Posterior cingulate gyrus (tissue), 11 donors: ENCODE data around the gene INAFM2.

Source experiments
- DNase-seq, 10 donors: peaks; one replicate each; pipeline versions ENCODE4 v3.0.0 to v3.0.0-alpha.2; 2020 to 2021; ENCODE audit warnings: mixed read lengths in 3 of 10
- intact Hi-C: fragments of 100-400 bp; cut with DNase I; formaldehyde crosslinking; loops from one replicate; pipeline ENCODE4 v1.15.1; 2023

Gene INAFM2

DNA sequence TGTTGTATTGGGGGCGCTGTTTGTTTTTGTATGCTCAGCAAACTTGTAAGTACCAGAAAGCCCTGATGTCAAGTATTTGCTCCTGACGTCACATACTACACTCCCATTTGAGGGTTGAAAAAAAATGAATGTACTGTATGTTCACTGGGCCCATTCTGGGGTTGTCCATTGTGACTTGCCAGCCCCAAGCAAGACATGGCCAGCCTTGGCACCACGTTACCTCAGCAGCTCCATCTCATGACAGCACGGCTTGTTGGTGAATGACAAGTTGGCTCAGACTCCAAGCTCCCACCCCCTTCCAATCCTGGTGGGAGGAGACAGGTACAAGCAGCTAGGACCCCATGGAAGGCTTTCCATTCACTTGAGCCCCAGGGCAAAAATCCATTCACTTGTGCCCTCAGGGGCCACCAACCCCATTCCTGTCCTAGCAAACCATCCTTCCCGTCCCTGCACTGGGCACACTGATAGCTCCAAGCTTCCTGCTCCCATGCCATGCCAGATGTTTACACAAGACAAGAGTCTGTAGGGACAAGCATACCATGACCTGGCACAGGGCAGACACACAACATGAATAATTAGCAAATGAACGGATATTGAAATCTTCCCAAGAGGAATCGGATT lies 28.9 kb downstream of the INAFM2 start:
- DNase-seq: no peak
- intact Hi-C loops: no loop called here

DNA sequence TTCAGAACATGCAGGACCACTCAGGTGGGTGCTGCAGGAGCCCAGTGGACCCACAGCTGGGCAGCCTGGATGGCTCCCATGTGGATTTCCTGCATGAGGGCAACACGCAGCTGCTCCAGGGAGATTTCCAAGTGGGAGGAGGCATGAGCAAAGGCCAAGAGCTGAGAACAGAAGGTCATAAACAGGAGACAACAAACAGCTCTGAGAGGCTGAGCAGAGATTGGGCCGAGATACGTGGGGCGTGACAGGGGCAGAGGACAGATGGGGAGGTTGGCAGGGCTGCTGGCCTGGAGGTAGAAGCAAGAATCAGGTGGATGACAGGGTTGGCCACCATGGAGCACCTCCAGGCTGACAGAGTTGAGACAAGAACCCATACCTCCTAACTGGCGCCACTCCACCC lies 30.2 kb downstream of the INAFM2 start:
- DNase-seq: peak in 2 of 10 donors; percentile 37 to 65
- intact Hi-C loops: no loop called here

DNA sequence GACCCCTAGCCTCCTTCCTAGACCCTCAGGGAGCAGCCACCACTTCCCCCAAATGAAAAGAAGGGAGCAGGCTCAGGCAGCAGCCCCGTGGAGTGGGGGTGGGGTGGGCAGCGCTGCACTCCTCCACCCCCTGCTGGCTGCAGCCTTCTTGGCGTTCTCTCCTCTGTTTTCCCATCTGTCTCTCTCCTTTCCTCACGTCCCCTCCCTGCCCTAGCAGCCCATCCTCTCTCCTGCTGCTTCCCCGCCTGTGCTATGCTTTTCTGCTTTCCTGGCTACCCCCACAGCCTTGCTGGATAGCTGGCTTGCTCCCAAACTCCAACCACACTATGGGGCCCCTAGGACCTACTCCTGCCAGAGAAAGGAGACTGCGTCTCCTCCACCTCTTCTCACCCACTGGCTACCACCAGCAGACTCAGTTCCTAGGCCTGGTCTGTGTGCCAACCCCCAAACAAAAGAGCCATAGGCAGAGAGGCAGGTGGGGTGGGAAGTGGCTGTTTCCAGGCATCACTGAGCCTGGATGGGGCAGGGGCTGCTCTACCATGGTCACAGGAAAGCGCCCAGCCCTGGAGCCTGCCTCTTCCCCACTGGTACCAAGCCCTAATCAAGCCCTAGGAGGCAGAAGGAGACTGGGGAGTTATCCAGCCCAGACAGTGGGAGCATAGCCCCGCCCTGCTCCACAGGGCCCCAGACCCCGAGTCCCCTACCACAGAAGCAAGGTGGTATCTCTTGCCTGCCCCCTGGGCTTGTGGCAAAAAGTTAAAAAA lies 31.1 kb downstream of the INAFM2 start:
- intact Hi-C loops: no loop called here
- DNase-seq: peak in 8 of 10 donors; percentile 53 to 94 (median 66)

DNA sequence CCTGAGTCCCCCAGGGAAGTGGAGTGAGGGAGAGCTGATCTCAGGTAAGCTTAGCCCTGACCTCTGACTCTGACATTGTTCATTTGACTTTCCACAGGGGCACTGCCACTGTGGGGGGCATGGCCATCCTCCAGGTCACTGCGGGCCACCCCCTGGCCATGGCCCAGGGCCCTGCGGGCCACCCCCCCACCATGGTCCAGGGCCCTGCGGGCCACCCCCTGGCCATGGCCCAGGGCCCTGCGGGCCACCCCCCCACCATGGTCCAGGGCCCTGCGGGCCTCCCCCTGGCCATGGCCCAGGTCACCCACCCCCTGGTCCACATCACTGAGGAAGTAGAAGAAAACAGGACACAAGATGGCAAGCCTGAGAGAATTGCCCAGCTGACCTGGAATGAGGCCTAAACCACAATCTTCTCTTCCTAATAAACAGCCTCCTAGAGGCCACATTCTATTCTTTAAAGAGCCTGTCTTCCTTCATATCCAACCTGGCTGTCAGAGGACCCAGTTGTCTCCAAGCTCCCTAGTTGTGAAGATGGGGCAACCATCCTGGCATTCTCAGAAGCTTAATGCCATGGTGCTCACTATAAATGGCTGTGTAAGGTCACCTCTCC lies 32.6 kb downstream of the INAFM2 start:
- peak in 1 of 10 donors; percentile 30 for DNase-seq
- intact Hi-C loops: no loop called here

DNA sequence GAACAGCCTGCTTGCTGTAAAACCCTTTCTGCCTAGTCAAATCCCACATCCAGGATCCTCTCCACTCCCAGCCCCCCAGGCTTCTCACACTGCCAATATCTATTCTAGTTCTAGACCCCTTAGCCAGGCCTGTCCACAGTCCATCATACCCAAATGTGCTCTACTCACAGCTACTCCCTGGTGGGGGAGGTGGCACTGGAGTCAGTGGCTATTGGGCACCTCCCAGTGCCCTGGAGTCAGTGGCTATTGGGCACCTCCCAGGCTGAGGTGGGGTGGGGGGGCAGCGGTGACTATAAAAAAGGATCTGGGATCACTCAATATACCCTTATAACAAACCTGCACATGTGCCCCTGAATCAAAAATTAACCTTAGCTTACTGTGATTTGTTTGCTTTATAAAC lies 33.8 kb downstream of the INAFM2 start:
- peak in 2 of 10 donors; percentile 29 to 43 for DNase-seq
- intact Hi-C loops: no loop called here

DNA sequence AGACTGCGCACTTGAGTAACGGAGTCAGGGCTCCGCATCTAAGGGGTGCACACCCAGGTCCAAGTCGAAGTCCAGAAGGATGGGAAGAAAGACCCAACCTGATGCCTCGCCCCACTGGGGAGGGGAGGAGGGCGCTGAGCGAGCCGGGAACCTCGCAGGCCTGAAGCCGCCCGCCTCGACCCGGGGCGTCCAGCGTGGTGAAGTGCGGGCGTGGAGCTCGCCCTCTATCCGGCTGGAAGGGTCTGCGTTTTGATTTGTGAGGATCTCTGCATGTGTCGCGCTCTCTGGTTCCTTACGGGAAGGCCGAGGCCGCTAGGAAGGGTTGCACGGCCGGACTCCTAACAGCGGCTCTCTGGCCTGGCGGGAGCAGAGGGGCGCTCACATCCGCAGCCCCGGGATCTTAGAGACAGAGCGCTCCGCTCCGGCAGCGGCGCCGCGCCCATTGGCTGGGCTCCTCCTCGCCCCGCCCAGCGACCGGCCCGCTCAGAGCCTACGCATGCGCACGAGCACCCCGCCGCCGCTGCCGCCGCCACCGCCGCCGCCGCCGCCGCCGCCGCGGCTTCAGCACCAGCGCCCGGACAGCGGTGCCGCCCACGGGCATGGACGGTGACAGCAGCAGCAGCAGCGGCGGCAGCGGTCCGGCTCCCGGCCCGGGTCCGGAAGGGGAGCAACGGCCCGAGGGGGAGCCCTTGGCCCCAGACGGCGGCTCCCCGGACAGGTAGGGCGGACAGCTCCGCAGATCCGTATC lies 34.4 kb downstream of the INAFM2 start, which contains the start of gene DISP2:
Gene DISP2 (plus strand): TSS at position 497 of the 748 bp plus-strand sequence. CDS start 103 bp downstream, at position 600.
- DNase-seq: peak; percentile 77 to 98 (median 84)
- intact Hi-C loops: no loop called here

DNA sequence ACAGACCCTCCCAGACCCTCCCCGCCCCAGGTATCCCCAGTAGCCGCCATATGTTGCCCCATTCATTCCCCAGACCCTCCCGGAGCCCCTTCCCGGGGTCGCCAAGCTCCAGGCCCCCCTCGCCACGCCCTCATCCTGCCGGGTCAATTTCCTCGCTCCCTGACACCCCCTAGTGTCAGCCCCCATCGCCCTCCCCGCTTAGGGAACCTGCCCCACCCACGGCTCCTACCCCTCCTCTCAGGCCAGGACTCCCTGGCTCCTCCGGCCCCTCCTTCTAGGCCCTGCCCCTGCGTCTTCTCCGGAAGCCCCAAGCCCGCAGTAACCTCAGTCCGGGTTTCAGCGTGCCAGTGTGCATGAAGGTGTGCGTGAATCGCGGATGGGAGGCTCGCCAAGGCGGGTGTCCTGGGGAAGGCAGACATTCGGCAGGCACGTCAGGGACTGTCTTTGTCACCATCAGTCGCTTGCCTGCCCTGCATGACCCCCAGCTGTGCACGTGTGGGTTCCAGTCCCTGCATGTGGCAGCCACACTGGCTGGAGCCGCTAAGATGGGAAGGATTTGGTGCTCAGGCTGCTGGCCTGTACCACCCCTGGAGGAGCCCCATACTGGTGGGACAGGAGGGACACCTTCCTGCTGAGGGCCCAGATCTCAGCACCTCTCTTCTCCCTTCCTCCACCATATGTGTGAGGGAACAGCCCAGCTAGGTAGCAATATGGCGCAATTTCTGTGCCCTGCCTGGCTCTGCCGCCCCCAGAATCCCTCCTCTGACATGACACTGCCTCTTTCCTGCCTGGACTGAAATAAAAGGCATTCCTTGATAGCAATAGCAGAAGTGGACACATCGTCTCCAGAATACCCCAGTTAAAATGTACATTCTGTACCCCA lies 35.2 kb downstream of the INAFM2 start:
- intact Hi-C loops: no loop called here

DNA sequence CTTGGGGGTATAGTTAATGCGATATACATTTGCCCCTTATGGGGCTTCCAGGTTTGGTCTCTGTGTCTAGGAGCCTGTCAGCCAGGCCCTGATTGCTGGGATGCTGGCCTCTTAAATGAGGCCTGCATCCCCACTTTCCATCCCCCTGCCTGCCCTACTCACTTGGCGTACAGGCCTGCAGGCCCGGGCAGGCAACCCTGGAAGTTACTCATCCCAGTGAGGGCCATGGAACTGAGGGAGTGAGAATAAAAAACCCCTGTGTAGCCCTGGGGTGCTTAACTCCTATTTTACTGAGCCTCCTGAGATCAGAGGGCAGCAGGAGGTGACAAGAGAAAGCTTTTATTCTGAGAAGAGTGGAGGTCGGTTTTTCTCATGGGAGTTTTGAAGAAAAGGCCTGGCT lies 36.5 kb downstream of the INAFM2 start:
- peak in 2 of 10 donors; percentile 18 to 20 for DNase-seq
- intact Hi-C loops: no loop called here

More for the DNA sequence above, 35.2 kb downstream of the INAFM2 start:
- peak in 3 of 10 donors; percentile 80 to 89 (median 86) for DNase-seq

DNA sequence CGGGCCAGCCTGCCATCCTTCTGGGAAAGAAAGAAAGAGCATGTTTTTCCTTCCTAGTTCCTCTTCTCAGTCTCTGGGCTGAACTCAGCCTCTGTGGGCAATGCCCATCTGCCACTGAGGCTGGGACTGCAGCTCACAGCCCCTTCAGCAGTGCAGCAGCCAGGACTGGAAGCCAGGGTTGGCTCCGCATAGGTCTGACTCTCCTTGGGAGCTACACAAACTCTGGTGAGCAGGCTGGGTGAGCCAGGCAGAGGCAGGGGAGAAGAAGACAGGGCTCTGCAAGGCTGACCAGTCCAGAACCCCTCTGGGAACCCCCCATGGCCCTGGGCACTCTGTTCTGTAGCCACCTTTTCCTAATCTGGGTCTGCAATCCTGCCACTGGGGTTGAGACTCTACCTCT lies 38.1 kb downstream of the INAFM2 start:
- peak in 2 of 10 donors; percentile 26 to 43 for DNase-seq
- intact Hi-C loops: no loop called here

DNA sequence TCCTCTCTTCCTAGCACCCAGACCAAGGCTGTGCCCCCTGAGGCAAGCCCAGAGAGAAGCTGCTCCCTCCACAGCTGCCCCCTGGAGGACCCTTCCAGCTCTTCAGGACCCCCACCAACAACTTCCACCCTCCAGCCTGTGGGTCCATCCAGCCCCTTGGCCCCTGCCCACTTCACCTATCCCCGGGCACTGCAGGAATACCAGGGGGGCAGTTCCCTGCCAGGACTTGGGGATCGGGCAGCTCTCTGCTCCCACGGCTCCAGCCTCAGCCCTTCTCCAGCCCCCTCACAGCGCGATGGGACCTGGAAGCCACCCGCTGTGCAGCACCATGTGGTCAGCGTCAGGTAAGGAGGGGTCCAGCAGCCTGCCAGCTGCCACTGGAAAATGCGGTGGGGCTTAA lies 40.1 kb downstream of the INAFM2 start:
- intact Hi-C loops: no loop called here
- DNase-seq: peak in 2 of 10 donors; percentile 8 to 42

DNA sequence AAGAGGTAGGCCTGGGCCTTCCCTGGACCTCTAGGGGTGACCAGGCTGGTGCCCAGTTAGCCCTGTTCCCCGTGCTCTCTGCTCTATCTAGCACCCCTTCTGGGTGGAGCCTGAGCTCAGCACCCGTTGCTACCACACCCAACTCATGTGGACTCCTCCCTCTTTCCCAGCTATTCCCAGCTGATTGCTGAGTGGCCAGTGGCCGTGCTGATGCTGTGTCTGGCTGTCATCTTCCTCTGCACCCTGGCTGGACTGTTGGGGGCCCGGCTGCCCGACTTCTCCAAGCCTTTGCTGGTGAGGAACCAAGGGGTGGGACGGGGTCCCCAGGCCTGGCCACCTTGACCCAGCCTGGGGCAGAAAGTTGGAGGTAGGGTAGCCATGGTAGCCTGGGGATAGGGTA lies 40.8 kb downstream of the INAFM2 start:
- peak in 2 of 10 donors; percentile 47 to 54 for DNase-seq
- intact Hi-C loops: no loop called here

DNA sequence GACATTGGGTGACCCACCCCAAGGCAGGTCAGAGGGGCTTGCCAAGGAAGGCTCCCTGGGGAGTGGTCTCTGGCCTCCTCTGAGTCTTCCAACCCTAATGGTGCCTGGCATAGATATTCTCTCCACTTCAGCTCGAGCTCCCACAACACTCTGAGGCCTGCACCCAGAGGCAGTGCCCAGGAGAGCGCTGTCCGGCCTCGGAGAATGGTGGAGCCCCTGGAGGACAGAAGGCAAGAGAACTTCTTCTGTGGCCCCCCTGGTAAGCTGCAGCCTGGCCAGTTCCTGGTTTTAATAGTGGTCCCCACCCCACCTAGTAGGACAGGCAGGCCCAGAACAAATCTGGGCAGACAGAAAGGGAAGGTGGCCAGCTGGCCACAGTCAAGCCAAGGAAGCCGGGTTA lies 41.5 kb downstream of the INAFM2 start:
- peak in 2 of 10 donors; percentile 46 to 61 for DNase-seq
- intact Hi-C loops: loop anchor here (5.0 kb wide), 2 partner anchors 43 to 57 kb away; partner anchors contain the start of gene INAFM2

DNA sequence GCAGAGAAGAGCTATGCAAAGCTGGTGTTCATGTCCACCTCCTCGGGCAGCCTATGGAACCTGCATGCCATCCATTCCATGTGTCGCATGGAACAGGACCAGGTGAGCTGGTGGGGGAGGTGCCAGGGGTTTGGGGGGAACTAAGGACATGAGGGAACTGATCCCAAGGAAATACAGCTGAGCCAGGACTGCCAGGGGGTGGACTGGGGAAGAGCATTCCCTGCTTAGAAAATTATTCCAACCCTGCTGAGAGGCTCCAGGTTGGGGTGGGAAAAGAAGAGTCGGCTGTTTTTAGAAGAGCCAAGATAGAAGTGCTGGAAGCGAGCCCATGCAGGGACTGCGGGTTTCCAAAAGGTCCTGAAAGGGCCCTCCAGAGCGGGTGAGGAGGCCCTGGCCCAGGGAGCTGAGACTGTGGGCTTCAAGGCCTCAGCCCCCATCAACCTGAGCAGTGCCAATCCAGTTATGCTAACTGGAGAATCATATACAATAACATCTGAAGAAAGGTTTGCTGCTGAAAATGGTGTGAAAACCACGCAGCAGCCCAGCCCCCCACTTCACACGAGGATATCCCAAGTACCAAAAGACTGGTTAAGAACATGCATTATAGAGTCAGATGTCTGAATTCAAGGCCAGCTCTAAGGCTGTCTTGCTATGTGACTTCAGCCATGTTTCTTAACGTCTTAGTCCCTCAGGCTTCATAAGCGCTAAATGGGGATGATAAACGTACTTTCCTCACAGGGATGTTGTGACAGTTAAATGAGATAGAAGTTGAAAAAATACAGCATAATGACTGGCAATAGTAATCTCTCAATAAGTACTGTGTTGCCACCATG lies 42.3 kb downstream of the INAFM2 start:
- intact Hi-C loops: loop anchor here (5.0 kb wide), 2 partner anchors 44 to 56 kb away; partner anchors contain the start of gene INAFM2
- peak in 2 of 10 donors; percentile 67 for DNase-seq

DNA sequence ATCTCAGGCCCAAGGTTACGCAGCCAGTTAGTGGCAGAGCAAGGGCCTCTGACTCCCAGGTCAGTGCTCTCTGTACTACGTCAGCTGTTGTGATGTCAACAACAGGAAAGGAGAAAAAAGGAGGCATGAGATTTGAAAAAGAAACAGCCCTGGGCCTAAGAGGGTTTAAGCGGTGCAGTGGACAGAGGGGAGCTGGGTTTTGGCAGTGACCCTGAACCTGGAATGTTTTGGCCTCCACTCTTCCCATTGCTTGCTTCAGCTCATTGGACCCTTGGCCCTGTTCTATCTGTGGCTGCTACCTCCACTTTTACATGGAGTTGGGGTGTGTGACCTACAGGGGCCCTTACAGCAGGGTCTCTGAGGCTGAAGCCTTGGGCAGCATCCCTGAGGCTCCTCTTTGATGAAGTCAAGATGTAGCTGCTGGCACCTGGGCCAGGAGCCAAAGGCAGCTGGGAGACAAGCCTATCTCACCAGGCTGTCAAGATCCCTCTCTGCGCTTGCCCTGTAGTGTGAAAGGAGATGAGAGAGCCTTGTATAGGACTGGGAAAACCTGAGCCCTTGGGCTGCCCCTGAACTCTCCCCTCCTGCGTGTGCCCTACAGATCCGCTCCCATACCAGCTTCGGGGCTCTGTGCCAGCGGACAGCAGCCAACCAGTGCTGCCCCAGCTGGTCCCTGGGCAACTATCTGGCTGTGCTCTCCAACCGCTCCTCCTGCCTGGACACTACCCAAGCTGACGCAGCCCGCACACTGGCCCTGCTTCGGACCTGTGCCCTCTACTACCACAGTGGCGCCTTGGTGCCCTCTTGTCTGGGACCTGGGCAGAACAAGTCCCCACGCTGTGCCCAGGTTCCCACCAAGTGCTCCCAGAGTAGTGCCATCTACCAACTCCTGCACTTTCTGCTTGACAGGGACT lies 43.2 kb downstream of the INAFM2 start:
- DNase-seq: peak; percentile 61 to 97 (median 77)
- intact Hi-C loops: loop anchor here (5.0 kb wide), 2 partner anchors 44 to 56 kb away; partner anchors contain the start of gene INAFM2

DNA sequence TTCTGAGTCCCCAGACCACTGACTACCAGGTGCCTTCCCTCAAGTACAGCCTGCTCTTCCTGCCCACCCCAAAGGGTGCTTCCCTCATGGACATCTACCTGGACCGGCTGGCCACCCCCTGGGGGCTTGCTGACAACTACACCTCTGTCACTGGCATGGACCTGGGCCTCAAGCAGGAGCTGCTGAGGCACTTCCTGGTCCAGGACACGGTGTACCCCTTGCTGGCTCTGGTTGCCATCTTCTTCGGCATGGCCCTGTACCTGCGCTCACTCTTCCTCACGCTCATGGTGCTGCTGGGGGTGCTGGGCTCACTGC lies 43.8 kb downstream of the INAFM2 start:
- intact Hi-C loops: loop anchor here (5.0 kb wide), 2 partner anchors 45 to 55 kb away; partner anchors contain the start of gene INAFM2
- DNase-seq: peak in 1 of 10 donors; percentile 78

DNA sequence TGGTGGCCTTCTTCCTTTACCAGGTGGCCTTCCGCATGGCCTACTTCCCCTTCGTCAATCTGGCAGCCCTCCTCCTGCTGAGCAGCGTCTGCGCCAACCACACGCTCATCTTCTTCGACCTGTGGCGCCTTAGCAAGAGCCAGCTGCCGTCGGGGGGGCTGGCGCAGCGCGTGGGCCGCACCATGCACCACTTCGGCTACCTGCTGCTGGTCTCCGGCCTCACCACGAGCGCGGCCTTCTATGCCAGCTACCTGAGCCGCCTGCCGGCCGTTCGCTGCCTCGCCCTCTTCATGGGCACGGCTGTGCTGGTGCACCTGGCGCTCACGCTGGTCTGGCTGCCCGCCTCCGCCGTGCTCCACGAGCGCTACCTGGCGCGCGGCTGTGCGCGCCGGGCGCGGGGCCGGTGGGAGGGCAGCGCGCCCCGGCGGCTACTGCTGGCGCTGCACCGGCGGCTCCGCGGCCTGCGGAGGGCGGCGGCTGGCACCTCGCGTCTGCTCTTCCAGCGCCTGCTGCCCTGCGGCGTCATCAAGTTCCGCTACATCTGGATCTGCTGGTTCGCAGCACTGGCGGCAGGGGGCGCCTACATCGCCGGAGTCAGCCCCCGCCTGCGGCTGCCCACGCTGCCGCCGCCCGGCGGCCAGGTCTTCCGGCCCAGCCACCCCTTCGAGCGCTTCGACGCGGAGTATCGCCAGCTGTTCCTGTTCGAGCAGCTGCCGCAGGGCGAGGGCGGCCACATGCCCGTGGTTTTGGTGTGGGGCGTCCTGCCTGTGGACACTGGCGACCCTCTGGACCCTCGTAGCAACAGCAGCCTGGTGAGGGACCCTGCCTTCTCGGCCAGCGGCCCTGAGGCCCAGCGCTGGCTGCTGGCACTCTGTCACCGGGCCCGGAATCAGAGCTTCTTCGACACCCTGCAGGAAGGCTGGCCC lies 44.5 kb downstream of the INAFM2 start:
- intact Hi-C loops: loop anchor here (5.0 kb wide), 2 partner anchors 46 to 54 kb away; partner anchors contain the start of gene INAFM2
- DNase-seq: peak; percentile 57 to 96 (median 71)
